ENCODE results near the gene TUBA8. TPM values are rescaled to one million over a fixed set of nuclear protein-coding genes. Genes with fewer than 3 reads are reported as not detected.
"Not testable (repeated sequence)": the region's sequence is repeated elsewhere in the genome, so short reads cannot be mapped to it uniquely, and the experiment has no call there.

Gene TUBA8
- total RNA-seq, 4 donors from 2014 or later = 5.0 to 12.3 (median 6.3) TPM

- peak overlapping the region; percentile 30 to 76 (median 53) for H3K27ac ChIP-seq
- WGBS, 2 donors = 74 to 77% methylated on average over 2 of the region's 2 CpGs
- peaks cover 0 to 24% (median 14%) of the 10 kb centered on the region in 4 donors for H3K4me1 ChIP-seq
Observed at GRCh38 chr22:18069041-18069440, 41.6 kb upstream of the TUBA8 start.

GRCh38 chr22:18070041-18070440, 40.6 kb upstream of the TUBA8 start:
- TF ChIP-seq POLR2A (IDR thresholded peaks at IDR 0.05) (no peak), EP300 (IDR thresholded peaks at IDR 0.05) (no peak), CTCF (IDR thresholded peaks at IDR 0.05) (no peak)
- Histone ChIP-seq H3K27me3 (no peaks in the 10 kb centered on the region), H3K9me3 (no peaks in the 10 kb centered on the region), H3K4me3 (no peak overlapping the region), H3K27ac (no peak overlapping the region), H3K4me1 (peaks cover 0 to 24% (median 14%) of the 10 kb centered on the region in 4 donors), H3K36me3 (no peaks in the 10 kb centered on the region)
- DNase-seq (ENCODE audit: low spot score in 2 of 2) = no peak
- WGBS, 2 donors = 96 to 97% methylated on average over 4 of the region's 4 CpGs

More at GRCh38 chr22:18069041-18069440, 41.6 kb upstream of the TUBA8 start:
- Histone ChIP-seq H3K27me3 (no peaks in the 10 kb centered on the region), H3K9me3 (no peaks in the 10 kb centered on the region), H3K4me3 (no peak overlapping the region), H3K36me3 (no peaks in the 10 kb centered on the region)
- TF ChIP-seq POLR2A (IDR thresholded peaks at IDR 0.05) = no peak
- TF ChIP-seq CTCF (IDR thresholded peaks at IDR 0.05) = no peak
- DNase-seq (ENCODE audit: low spot score in 2 of 2) = no peak

- 80 to 81% methylated on average over 14 of the region's 14 CpGs for WGBS, 2 donors
- no peak for DNase-seq (ENCODE audit: low spot score in 2 of 2)
- Histone ChIP-seq H3K4me3 (no peak overlapping the region), H3K36me3 (no peaks in the 10 kb centered on the region), H3K27me3 (no peaks in the 10 kb centered on the region), H3K27ac (no peak overlapping the region), H3K9me3 (no peaks in the 10 kb centered on the region), H3K4me1 (peaks cover 0 to 30% (median 16%) of the 10 kb centered on the region in 4 donors)
- no peak for TF ChIP-seq POLR2A (IDR thresholded peaks at IDR 0.05)
- TF ChIP-seq EP300 (IDR thresholded peaks at IDR 0.05) = no peak
- TF ChIP-seq CTCF (IDR thresholded peaks at IDR 0.05) = peak in 1 of 5 experiments; percentile 10
Observed at GRCh38 chr22:18070556-18071306, 39.9 kb upstream of the TUBA8 start.

GRCh38 chr22:18071307-18071967, 39.2 kb upstream of the TUBA8 start:
- not testable (repeated sequence) for H3K27me3 ChIP-seq; H3K4me3 ChIP-seq; H3K27ac ChIP-seq; DNase-seq (ENCODE audit: low spot score in 2 of 2); H3K9me3 ChIP-seq; H3K36me3 ChIP-seq
- peaks cover 0 to 37% (median 20%) of the 10 kb centered on the region in 4 donors for H3K4me1 ChIP-seq
- 88 to 89% methylated on average over 7 of the region's 7 CpGs for WGBS, 2 donors

GRCh38 chr22:18071968-18072310, 38.7 kb upstream of the TUBA8 start:
- Histone ChIP-seq H3K27ac (no peak overlapping the region), H3K27me3 (no peaks in the 10 kb centered on the region), H3K36me3 (no peaks in the 10 kb centered on the region), H3K4me3 (no peak overlapping the region), H3K9me3 (no peaks in the 10 kb centered on the region), H3K4me1 (peaks cover 0 to 37% (median 25%) of the 10 kb centered on the region in 4 donors)
- TF ChIP-seq CTCF (IDR thresholded peaks at IDR 0.05) = no peak
- TF ChIP-seq POLR2A (IDR thresholded peaks at IDR 0.05) = no peak
- no peak for TF ChIP-seq EP300 (IDR thresholded peaks at IDR 0.05)
- 64 to 94% methylated on average over 1 of the region's 1 CpG for WGBS, 2 donors
- DNase-seq (ENCODE audit: low spot score in 2 of 2) = no peak

All from tibial nerve (tissue), 4 donors.